ENCODE measurements around the gene CLCNKA.

The CLCNKA gene

GRCh38 chr1:16073490-16074119, 51.8 kb downstream of the CLCNKA start, which contains the start of gene FAM131C:
FAM131C (minus strand) TSS chr1:16073651; CDS start chr1:16073442, 209 bp downstream.
- TF ChIP-seq FOXM1 (IDR thresholded peaks at IDR 0.05; ENCODE audit: borderline replicate concordance, low read depth), result no peak
- TF ChIP-seq ZBTB7A (IDR thresholded peaks at IDR 0.05; ENCODE audit: low read depth), result no peak
- no peak for TF ChIP-seq TCF12 (IDR thresholded peaks at IDR 0.05; ENCODE audit: low read depth)
- TF ChIP-seq RAD21 (IDR thresholded peaks at IDR 0.05; ENCODE audit: low read depth), result peak; percentile 19; the same call in 1 of the 2 replicates
- no peak for TF ChIP-seq NFIC (IDR thresholded peaks at IDR 0.05)
- TF ChIP-seq TEAD4 (IDR thresholded peaks at IDR 0.05), result no peak
- peak; percentile 27; the same call in 1 of the 2 replicates for TF ChIP-seq MAX (IDR thresholded peaks at IDR 0.05)
- no peak for TF ChIP-seq REST (IDR thresholded peaks at IDR 0.05; ENCODE audit: low read depth)

DNA sequence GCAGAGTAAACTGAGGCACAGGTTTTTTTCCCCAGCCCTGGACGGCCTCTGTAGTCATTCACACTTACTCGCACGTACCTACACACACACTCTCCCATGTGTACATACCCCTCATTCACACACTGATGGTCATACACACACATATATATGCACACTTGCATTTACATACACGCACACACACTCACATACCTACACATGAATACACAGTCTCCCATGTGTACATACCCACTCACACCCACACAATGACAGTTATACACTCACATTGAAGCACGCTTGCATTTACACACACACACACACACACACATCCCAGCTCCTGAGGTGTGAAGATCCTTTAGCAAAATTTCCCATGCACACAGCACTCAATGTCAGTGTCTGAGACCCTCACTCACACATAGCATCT, 52.4 kb downstream of the CLCNKA start:
- no peak for TF ChIP-seq EGR1 (IDR thresholded peaks at IDR 0.05)
- no peak for TF ChIP-seq TAF1 (IDR thresholded peaks at IDR 0.05; ENCODE audit: low read depth)
- TF ChIP-seq USF1 (IDR thresholded peaks at IDR 0.05), result no peak
- no peak for TF ChIP-seq RAD21 (IDR thresholded peaks at IDR 0.05; ENCODE audit: low read depth)
- TF ChIP-seq TCF12 (IDR thresholded peaks at IDR 0.05; ENCODE audit: low read depth), result no peak
- no peak for TF ChIP-seq FOXM1 (IDR thresholded peaks at IDR 0.05; ENCODE audit: borderline replicate concordance, low read depth)
- TF ChIP-seq REST (IDR thresholded peaks at IDR 0.05; ENCODE audit: low read depth), result no peak
- TF ChIP-seq CEBPB (IDR thresholded peaks at IDR 0.05), result no peak
- TF ChIP-seq CREB1 (IDR thresholded peaks at IDR 0.05; ENCODE audit: low read depth), result no peak
- no peak for TF ChIP-seq YY1 (IDR thresholded peaks at IDR 0.05; ENCODE audit: low read depth)
- TF ChIP-seq TEAD4 (IDR thresholded peaks at IDR 0.05), result no peak
- TF ChIP-seq EP300 (IDR thresholded peaks at IDR 0.05; ENCODE audit: borderline replicate concordance), result no peak
- TF ChIP-seq NFIC (IDR thresholded peaks at IDR 0.05), result no peak
- no peak for TF ChIP-seq MAX (IDR thresholded peaks at IDR 0.05)
- TF ChIP-seq ZBTB7A (IDR thresholded peaks at IDR 0.05; ENCODE audit: low read depth), result no peak

- TF ChIP-seq YY1 (IDR thresholded peaks at IDR 0.05; ENCODE audit: low read depth), result no peak
- no peak for TF ChIP-seq FOXM1 (IDR thresholded peaks at IDR 0.05; ENCODE audit: borderline replicate concordance, low read depth)
- no peak for TF ChIP-seq CREB1 (IDR thresholded peaks at IDR 0.05; ENCODE audit: low read depth)
- no peak for TF ChIP-seq USF1 (IDR thresholded peaks at IDR 0.05)
- TF ChIP-seq CEBPB (IDR thresholded peaks at IDR 0.05), result no peak
- no peak for TF ChIP-seq ZBTB7A (IDR thresholded peaks at IDR 0.05; ENCODE audit: low read depth)
- no peak for TF ChIP-seq EP300 (IDR thresholded peaks at IDR 0.05; ENCODE audit: borderline replicate concordance)
- TF ChIP-seq REST (IDR thresholded peaks at IDR 0.05; ENCODE audit: low read depth), result no peak
- no peak for TF ChIP-seq TAF1 (IDR thresholded peaks at IDR 0.05; ENCODE audit: low read depth)
- no peak for TF ChIP-seq TEAD4 (IDR thresholded peaks at IDR 0.05)
- TF ChIP-seq NFIC (IDR thresholded peaks at IDR 0.05), result no peak
- TF ChIP-seq EGR1 (IDR thresholded peaks at IDR 0.05), result no peak
- TF ChIP-seq TCF12 (IDR thresholded peaks at IDR 0.05; ENCODE audit: low read depth), result no peak
- no peak for TF ChIP-seq MAX (IDR thresholded peaks at IDR 0.05)
- no peak for TF ChIP-seq RAD21 (IDR thresholded peaks at IDR 0.05; ENCODE audit: low read depth)
Measured at GRCh38 chr1:16075337-16076030, 53.6 kb downstream of the CLCNKA start.
